Activated CD8-positive, alpha-beta memory T cell treated with anti-CD3 and anti-CD28 coated beads for 48 hours (primary cell): ENCODE results near the gene TANC1.

ENCODE experiments used
- DNase-seq, 3 experiments: peaks; one replicate each; pipeline ENCODE4 v3.0.0-alpha.2; 2020; ENCODE audit warnings: low read depth in 2 of 3, low spot score in 2 of 3

Gene TANC1

DNA sequence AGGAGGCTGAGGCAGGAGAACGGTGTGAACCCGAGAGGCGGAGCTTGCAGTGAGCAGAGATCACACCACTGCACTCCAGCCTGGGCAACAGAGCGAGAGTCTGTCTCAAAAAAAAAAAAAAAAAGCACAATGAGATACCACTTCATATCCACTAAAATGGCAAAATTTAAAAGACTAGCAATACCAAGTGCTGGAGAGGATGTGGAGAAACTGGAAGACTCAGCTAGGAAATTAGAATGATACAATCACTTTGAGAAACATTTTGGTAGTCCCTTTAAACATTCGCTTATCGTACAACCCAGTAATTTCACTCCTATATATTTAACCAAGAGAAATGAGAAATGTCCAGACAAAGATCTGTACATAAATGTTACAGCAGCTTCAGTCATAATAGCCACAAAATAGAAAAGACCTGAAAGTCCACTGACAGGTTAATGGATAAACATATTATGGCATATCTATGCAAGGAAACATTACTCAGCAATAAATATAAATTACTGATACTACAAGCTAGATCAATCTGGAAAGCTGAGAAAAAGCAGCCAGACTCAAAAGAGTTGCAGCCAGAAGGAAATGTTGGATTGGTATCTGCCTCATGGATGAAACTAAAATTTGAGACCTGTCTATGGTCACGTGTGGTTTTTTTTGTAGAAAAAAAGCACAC is 278.0 kb downstream of the TANC1 start:
- no peak for DNase-seq

GRCh38 chr2:159249990-159250715 is 281.7 kb downstream of the TANC1 start:
- DNase-seq: no peak

GRCh38 chr2:159251296-159252173 is 283.1 kb downstream of the TANC1 start:
- no peak for DNase-seq

- DNase-seq: no peak
Observed at GRCh38 chr2:159252905-159253304, 284.5 kb downstream of the TANC1 start.

- no peak for DNase-seq
Observed at GRCh38 chr2:159256159-159256558, 287.7 kb downstream of the TANC1 start.

DNA sequence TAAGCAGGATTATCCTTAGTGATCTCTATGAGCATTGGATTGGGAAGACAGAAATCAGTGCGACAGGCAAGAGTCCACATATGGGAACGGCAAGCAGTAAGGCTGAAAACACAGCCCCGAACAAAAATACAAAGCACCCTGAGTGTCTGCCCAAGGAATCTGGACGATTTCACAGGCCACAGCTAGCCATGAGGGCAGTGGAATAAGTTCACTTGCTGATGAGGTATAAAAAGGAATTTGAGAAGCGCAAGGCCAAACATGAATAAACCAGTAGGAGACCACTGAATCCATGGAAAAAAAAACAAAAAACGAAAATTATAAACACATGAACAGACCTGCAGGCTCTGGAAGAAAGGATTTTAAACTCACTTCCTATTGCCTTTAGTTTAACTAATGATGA is 293.8 kb downstream of the TANC1 start:
- DNase-seq: no peak

DNA sequence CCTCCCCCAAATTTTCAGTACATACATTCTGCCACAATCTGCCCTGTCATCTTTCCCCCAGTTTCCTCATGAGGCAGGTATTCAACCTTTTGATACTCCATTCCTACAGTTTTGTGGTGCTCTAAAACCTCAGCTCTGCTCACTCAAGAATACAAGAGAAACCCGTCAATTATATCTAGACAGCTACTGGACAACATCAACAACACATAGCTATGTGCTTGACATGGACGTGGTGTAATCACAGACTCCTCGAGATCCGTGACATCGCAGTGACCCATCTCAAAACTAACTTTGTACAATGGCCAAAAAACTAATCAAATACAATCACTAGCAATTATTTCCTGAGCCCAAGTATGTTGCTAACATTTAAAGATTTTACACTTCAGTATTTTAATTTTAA is 294.5 kb downstream of the TANC1 start:
- no peak for DNase-seq

GRCh38 chr2:159265171-159265576 is 296.7 kb downstream of the TANC1 start:
- no peak for DNase-seq

DNA sequence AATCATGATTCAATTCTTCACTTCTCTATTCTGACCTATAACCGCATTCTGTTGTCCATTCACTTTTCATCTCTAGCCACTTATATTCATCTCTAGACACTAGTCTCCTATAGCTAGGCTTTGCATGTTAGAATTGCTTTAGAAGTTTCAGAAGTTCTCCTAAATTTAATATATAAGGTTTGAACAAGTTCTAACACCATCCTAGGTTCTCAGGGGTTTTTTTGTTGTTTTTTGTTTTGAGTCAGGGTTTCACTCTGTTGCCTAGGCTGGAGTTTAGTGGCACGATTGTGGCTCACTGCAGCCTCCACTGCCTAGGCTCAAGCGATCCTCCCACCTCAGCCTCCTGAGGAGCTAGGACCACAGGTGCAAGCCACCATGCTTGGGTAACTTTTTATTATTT is 298.1 kb downstream of the TANC1 start:
- DNase-seq: no peak

- no peak for DNase-seq
Observed at GRCh38 chr2:159267921-159268320, 299.5 kb downstream of the TANC1 start.

GRCh38 chr2:159270744-159271379 is 302.4 kb downstream of the TANC1 start:
- DNase-seq: no peak

GRCh38 chr2:159272156-159272555 is 303.7 kb downstream of the TANC1 start:
- no peak for DNase-seq

- DNase-seq: no peak
Observed at GRCh38 chr2:159275111-159275510, 306.7 kb downstream of the TANC1 start.

DNA sequence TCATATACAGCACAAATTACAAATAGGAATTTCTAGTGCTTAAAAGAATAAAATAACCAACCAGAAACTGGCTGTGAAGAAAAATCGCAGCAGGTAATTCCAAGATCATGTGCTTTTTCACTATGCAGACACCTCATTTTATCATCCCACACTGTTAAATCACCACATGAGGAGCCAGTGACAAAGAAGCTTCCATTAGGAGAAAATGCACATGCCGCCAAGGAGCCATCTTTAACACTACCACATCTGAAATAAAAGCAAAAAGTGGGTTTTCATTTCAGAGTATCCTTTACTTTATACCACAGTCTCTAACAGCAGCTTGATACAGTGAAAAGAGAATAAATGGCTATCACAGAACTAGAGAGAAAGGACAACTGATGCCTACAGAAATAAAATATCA is 311.3 kb downstream of the TANC1 start:
- no peak for DNase-seq

- DNase-seq: no peak
Observed at GRCh38 chr2:159281002-159281401, 312.6 kb downstream of the TANC1 start.
